Natural killer cell (primary cell): Measurements from ENCODE around the gene ATP5F1A. TPM values are rescaled to one million over a fixed set of nuclear protein-coding genes. Genes with fewer than 3 reads are reported as not detected.
"Not testable (repeated sequence)": the region's sequence is repeated elsewhere in the genome, so short reads cannot be mapped to it uniquely, and the experiment has no call there.

ENCODE experiments used
- ATAC-seq, 3 donors: fragments of 150-1000 bp in 2 of 3; fragments of 200-7000 bp in 1 of 3; cut with Tn5 transposase; 1 replicate in 1 of 3; 2 replicates in 2 of 3; pipeline ENCODE4 v1.10.0; 2021; ENCODE audit warnings: mild to moderate bottlenecking in 2 of 3, moderate library complexity in 2 of 3
- DNase-seq, 2 donors: peaks; one replicate each; pipeline versions ENCODE4 v3.0.0 to v3.0.0-alpha.2; 2013 to 2021; ENCODE audit warnings: mixed read lengths in 1 of 2
- H3K27ac ChIP-seq: one replicate; pipeline ENCODE4 v1.5.1; 2013; ENCODE audit warnings: mild to moderate bottlenecking, low read length
- H3K27me3 ChIP-seq: one replicate; pipeline ENCODE4 v1.6.1; 2013; ENCODE audit warnings: low read length; ENCODE audit not compliant: control insufficient read depth, insufficient read depth
- H3K36me3 ChIP-seq: one replicate; pipeline ENCODE4 v1.6.1; 2013; ENCODE audit warnings: low read length; ENCODE audit not compliant: control insufficient read depth, insufficient read depth
- H3K4me1 ChIP-seq: one replicate; pipeline ENCODE4 v1.6.1; 2013; ENCODE audit warnings: low read length; ENCODE audit not compliant: control insufficient read depth, insufficient read depth
- H3K4me3 ChIP-seq: one replicate; pipeline ENCODE4 v1.5.1; 2013; ENCODE audit warnings: low read length
- H3K9me3 ChIP-seq: one replicate; pipeline ENCODE4 v1.6.1; 2013; ENCODE audit warnings: low read length; ENCODE audit not compliant: control insufficient read depth, insufficient read depth
- H3K27ac Mint-ChIP-seq, 2 donors: one replicate each; pipeline ENCODE4 v1.8.0; 2022; ENCODE audit warnings: mild to moderate bottlenecking in 2 of 2, mixed read lengths in 2 of 2, moderate library complexity in 1 of 2
- H3K27me3 Mint-ChIP-seq, 2 donors: one replicate each; pipeline ENCODE4 v1.8.0; 2022; ENCODE audit warnings: low read depth in 2 of 2, mixed read lengths in 2 of 2
- H3K36me3 Mint-ChIP-seq: one replicate; pipeline ENCODE4 v1.8.0; 2022; ENCODE audit warnings: mixed read lengths
- H3K4me1 Mint-ChIP-seq, 2 donors: one replicate each; pipeline ENCODE4 v1.8.0; 2022; ENCODE audit warnings: mixed read lengths in 2 of 2
- H3K4me3 Mint-ChIP-seq: one replicate; pipeline ENCODE4 v1.8.0; 2022; ENCODE audit warnings: mild to moderate bottlenecking, moderate library complexity, mixed read lengths
- H3K9me3 Mint-ChIP-seq, 2 donors: one replicate each; pipeline ENCODE4 v1.8.0; 2022; ENCODE audit warnings: mixed read lengths in 2 of 2
- CTCF ChIP-seq: fragments of 200-600 bp; IDR thresholded peaks from one replicate; pipeline ENCODE4 v1.8.0; 2022; ENCODE audit warnings: antibody characterized with exemption
- WGBS: methylation state at CpG from one replicate; pipeline ENCODE4 v1.1.7; 2013; ENCODE audit warnings: missing lambda C conversion rate; ENCODE audit not compliant: insufficient coverage; 5-methylcytosine and 5-hydroxymethylcytosine counted together
- intact Hi-C: fragments of 100-400 bp; cut with micrococcal nuclease; formaldehyde crosslinking; loops from one replicate; pipeline ENCODE4 v1.14.2; 2022
- total RNA-seq, 4 donors: library from RNA; stranded (reverse); fragments of 120-200 nt in 1 of 4; gene quantifications; one replicate each; pipeline versions ENCODE4 v1.2.3 to v1.2.4, GENCODE V29; 2013 to 2022

The ATP5F1A gene
- total RNA-seq, 3 donors from 2014 or later (not counting 1 experiment from before 2014, with no cell fraction given), result 209 to 218 (median 218) TPM

- Histone ChIP-seq H3K4me1 (no peaks in the 10 kb centered on the region), H3K27ac (no peak overlapping the region), H3K9me3 (no peaks in the 10 kb centered on the region), H3K27me3 (no peaks in the 10 kb centered on the region), H3K36me3 (no peaks in the 10 kb centered on the region), H3K4me3 (no peak overlapping the region)
- H3K27ac Mint-ChIP-seq, result no peak overlapping the region
- WGBS, result 70% methylated on average over 9 of the region's 9 CpGs
- H3K4me3 Mint-ChIP-seq, result no peak overlapping the region
- intact Hi-C loops, result no loop called here
- H3K27me3 Mint-ChIP-seq, result no peaks in the 10 kb centered on the region
- H3K9me3 Mint-ChIP-seq, result no peaks in the 10 kb centered on the region
- no peak for TF ChIP-seq CTCF
- DNase-seq (no peak), ATAC-seq (no peak)
- H3K36me3 Mint-ChIP-seq, result peaks cover under 1% of the 10 kb centered on the region
- no peaks in the 10 kb centered on the region for H3K4me1 Mint-ChIP-seq
Measured at GRCh38 chr18:46134920-46135675, 37.0 kb upstream of the ATP5F1A start.

GRCh38 chr18:46133534-46133933 lies 35.4 kb upstream of the ATP5F1A start:
- no peak for TF ChIP-seq CTCF
- intact Hi-C loops, result no loop called here
- WGBS, result 95% methylated on average over 2 of the region's 3 CpGs
- Histone ChIP-seq H3K27me3 (no peaks in the 10 kb centered on the region), H3K4me1 (no peaks in the 10 kb centered on the region), H3K36me3 (peaks cover 8% of the 10 kb centered on the region), H3K9me3 (no peaks in the 10 kb centered on the region), H3K4me3 (no peak overlapping the region), H3K27ac (no peak overlapping the region)
- Mint-ChIP-seq H3K4me1 (no peaks in the 10 kb centered on the region), H3K27ac (no peak overlapping the region), H3K4me3 (no peak overlapping the region), H3K36me3 (peaks cover 9% of the 10 kb centered on the region), H3K9me3 (no peaks in the 10 kb centered on the region), H3K27me3 (no peaks in the 10 kb centered on the region)
- DNase-seq (no peak), ATAC-seq (no peak)

- H3K4me1 ChIP-seq, H3K4me1 Mint-ChIP-seq, H3K36me3 Mint-ChIP-seq, H3K4me3 ChIP-seq, H3K27ac Mint-ChIP-seq, H3K27me3 ChIP-seq, DNase-seq, H3K9me3 ChIP-seq, H3K9me3 Mint-ChIP-seq, ATAC-seq, H3K27me3 Mint-ChIP-seq, intact Hi-C loops, H3K27ac ChIP-seq, H3K4me3 Mint-ChIP-seq: not testable (repeated sequence)
- 92% methylated on average over 4 of the region's 8 CpGs for WGBS
- H3K36me3 ChIP-seq, result peaks cover 24% of the 10 kb centered on the region
Measured at GRCh38 chr18:46130549-46130948, 32.5 kb upstream of the ATP5F1A start.

GRCh38 chr18:46130061-46130460 lies 32.0 kb upstream of the ATP5F1A start:
- Mint-ChIP-seq H3K4me1 (no peaks in the 10 kb centered on the region), H3K4me3 (no peak overlapping the region), H3K27me3 (no peaks in the 10 kb centered on the region), H3K36me3 (peaks cover 9% of the 10 kb centered on the region), H3K9me3 (no peaks in the 10 kb centered on the region), H3K27ac (no peak overlapping the region)
- no peak for TF ChIP-seq CTCF
- intact Hi-C loops, result no loop called here
- no peak overlapping the region for H3K27ac ChIP-seq
- peaks cover 24% of the 10 kb centered on the region for H3K36me3 ChIP-seq
- no peak overlapping the region for H3K4me3 ChIP-seq
- ATAC-seq (no peak), DNase-seq (no peak)
- H3K4me1 ChIP-seq, result no peaks in the 10 kb centered on the region
- H3K9me3 ChIP-seq, result no peaks in the 10 kb centered on the region
- 100% methylated on average over 2 of the region's 2 CpGs for WGBS
- H3K27me3 ChIP-seq, result no peaks in the 10 kb centered on the region

- H3K4me1 Mint-ChIP-seq, H3K9me3 ChIP-seq, H3K4me1 ChIP-seq, DNase-seq, H3K27ac ChIP-seq, H3K27me3 Mint-ChIP-seq, H3K27me3 ChIP-seq, intact Hi-C loops, H3K4me3 Mint-ChIP-seq, ATAC-seq, H3K9me3 Mint-ChIP-seq, H3K27ac Mint-ChIP-seq, H3K4me3 ChIP-seq: not testable (repeated sequence)
- WGBS, result 98% methylated on average over 4 of the region's 4 CpGs
- H3K36me3 Mint-ChIP-seq, result peaks cover 14% of the 10 kb centered on the region
- peaks cover 37% of the 10 kb centered on the region for H3K36me3 ChIP-seq
Measured at GRCh38 chr18:46126625-46127024, 28.5 kb upstream of the ATP5F1A start.
